HFF-Myc (cell line): Measurements from ENCODE around the gene RNF32.

Experiments
- DNase-seq: peaks from one replicate; pipeline ENCODE4 v3.0.0-alpha.2; 2011; ENCODE audit warnings: low read depth; ENCODE audit errors: extremely low read depth
- H3K4me3 ChIP-seq: replicated peaks from 2 replicates; pipeline ENCODE4 v1.5.1; 2011; ENCODE audit warnings: low read depth, mild to moderate bottlenecking, control low read depth, low read length
- CTCF ChIP-seq: IDR thresholded peaks from 2 replicates; pipeline ENCODE4 v1.5.1; 2012; ENCODE audit warnings: mild to moderate bottlenecking, low read depth, low read length, control low read depth; ENCODE audit errors: missing control alignments

The RNF32 gene

GRCh38 chr7:156640257-156640948 is at the start of gene RNF32:
RNF32 (plus strand) TSS chr7:156640774; CDS start chr7:156643878, 3,104 bp downstream.
- peak within 1 kb of the TSS; percentile 80 for H3K4me3 ChIP-seq
- TF ChIP-seq CTCF: no peak
- peak; percentile 66 for DNase-seq

- no peak for TF ChIP-seq CTCF
- no peak overlapping the region for H3K4me3 ChIP-seq
- no peak for DNase-seq
Observed at GRCh38 chr7:156592155-156592884, 48.3 kb upstream of the RNF32 start.

GRCh38 chr7:156594283-156595080 is 46.1 kb upstream of the RNF32 start:
- no peak overlapping the region for H3K4me3 ChIP-seq
- DNase-seq: no peak
- TF ChIP-seq CTCF: no peak

GRCh38 chr7:156600496-156600895 is 40.1 kb upstream of the RNF32 start:
- TF ChIP-seq CTCF: no peak
- H3K4me3 ChIP-seq: no peak overlapping the region
- no peak for DNase-seq

- no peak for DNase-seq
- H3K4me3 ChIP-seq: no peak overlapping the region
- TF ChIP-seq CTCF: no peak
Observed at GRCh38 chr7:156602283-156602682, 38.3 kb upstream of the RNF32 start.

GRCh38 chr7:156603011-156603410 is 37.6 kb upstream of the RNF32 start:
- no peak for TF ChIP-seq CTCF
- no peak overlapping the region for H3K4me3 ChIP-seq
- DNase-seq: no peak
